Motor neuron (in vitro differentiated cells): Measurements from ENCODE around the gene PDGFC. TPM values are rescaled to one million over a fixed set of nuclear protein-coding genes. Genes with fewer than 3 reads are reported as not detected.
A peak's percentile ranks its signal among the peaks of the same experiment; 100 is the strongest.

Experiments used
- ATAC-seq, 8 experiments: fragments of 200-7000 bp; cut with Tn5 transposase; replicated peaks in 6 of 8; 2 replicates each; pipeline ENCODE4 v1.8.0; 2021; ENCODE audit warnings: mild to moderate bottlenecking in 8 of 8, moderate library complexity in 8 of 8
- H3K27ac ChIP-seq, 2 donors: fragments of 250-450 bp; sonication (Bioruptor Pico); 2 replicates each; pipeline ENCODE4 v1.9.0; 2021; ENCODE audit warnings: antibody characterized with exemption in 2 of 2, mild to moderate bottlenecking in 2 of 2, moderate library complexity in 1 of 2
- H3K4me1 ChIP-seq, 2 donors: fragments of 250-450 bp; sonication (Bioruptor Pico); replicated peaks in 1 of 2; 2 replicates each; pipeline ENCODE4 v1.6.1; 2021; ENCODE audit warnings: antibody characterized with exemption in 2 of 2, mild to moderate bottlenecking in 2 of 2, moderate library complexity in 1 of 2
- H3K4me3 ChIP-seq, 5 donors: fragments of 250-450 bp; sonication (Bioruptor Pico); 2 replicates each; pipeline ENCODE4 v1.9.0; 2021; ENCODE audit warnings: antibody characterized with exemption in 5 of 5, mild to moderate bottlenecking in 5 of 5, moderate library complexity in 4 of 5
- WGBS, 10 experiments: fragments of 450-650 bp; shearing (Covaris generic); methylation state at CpG; one replicate each; pipeline ENCODE4 v1.0.0; 2022; 5-methylcytosine and 5-hydroxymethylcytosine counted together
- in situ Hi-C, 9 experiments: fragments of 400-800 bp; cut with MboI; loops; one replicate each; pipeline ENCODE4 v1.15.0; 2021; ENCODE audit warnings: low sequenced_read_pairs in 9 of 9, low pct_unique_long_range_greater_than_20kb in 2 of 9; ENCODE audit not compliant: unreplicated experiment in 9 of 9
- total RNA-seq, 8 experiments: library from RNA; unstranded; fragments of 300-600 nt; gene quantifications; 2 replicates each; pipeline versions ENCODE4 v1.2.3 to v1.2.4, GENCODE V29; 2022

The PDGFC gene
- total RNA-seq, 8 experiments from 2014 or later, result 5.4 to 43.0 (median 6.2) TPM

DNA sequence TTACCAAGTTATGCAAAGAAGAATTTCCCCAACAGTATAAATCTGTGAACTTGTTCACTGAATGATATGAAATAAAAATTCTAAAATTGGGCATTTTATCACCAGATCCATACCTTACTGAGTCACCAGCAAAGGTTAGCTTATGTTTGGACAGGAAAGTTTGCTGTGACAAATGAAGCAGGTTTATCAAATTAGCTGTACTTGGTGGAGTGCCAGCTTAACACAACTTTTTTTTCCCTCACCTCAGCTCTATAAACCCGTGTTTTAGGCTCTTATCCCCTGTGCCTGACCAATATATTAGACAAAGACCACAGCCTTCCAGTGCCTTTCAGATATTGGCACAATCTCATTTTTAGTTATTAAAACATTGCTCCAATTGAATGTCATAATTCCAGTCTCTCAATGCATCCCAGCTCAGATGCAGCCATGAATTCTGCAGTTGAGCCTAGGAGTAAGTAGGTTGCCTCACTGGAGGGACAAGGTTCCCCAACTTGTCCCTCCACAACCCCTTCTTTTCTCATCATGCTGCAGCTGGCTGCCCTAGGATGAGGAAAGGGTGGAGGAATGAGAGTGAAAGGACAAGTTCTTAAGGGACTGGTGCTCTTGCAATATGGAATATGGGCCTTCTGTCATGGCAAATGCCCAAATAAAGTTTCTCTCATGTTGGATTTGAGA lies 27.0 kb upstream of the PDGFC start:
- ATAC-seq, result peak in 4 of 8 experiments; percentile 17 to 45 (median 26)
- in situ Hi-C loops, result no loop called here
- Histone ChIP-seq H3K4me3 (no peak overlapping the region), H3K27ac (no peak overlapping the region), H3K4me1 (no peaks in the 10 kb centered on the region)
- WGBS, 10 experiments, result 38 to 100% (median 55%) methylated on average over 1 of the region's 1 CpG; no CpG with 5 or more reads in 2 of the 10 experiments

- no peak overlapping the region for H3K27ac ChIP-seq
- 6 to 90% (median 44%) methylated on average over 1 to 2 of the region's 2 CpGs; no CpG with 5 or more reads in 2 of the 10 experiments for WGBS, 10 experiments
- H3K4me1 ChIP-seq, result no peaks in the 10 kb centered on the region
- in situ Hi-C loops, result no loop called here
- peak in 2 of 8 experiments; percentile 20 to 48 for ATAC-seq
- no peak overlapping the region for H3K4me3 ChIP-seq
These were observed 21.3 kb upstream of the PDGFC start for GRCh38 chr4:156992943-156993342.

- in situ Hi-C loops, result no loop called here
- no peak overlapping the region for H3K4me3 ChIP-seq
- no peak overlapping the region for H3K27ac ChIP-seq
- WGBS, 10 experiments, result 17 to 100% (median 90%) methylated on average over 1 to 3 of the region's 3 CpGs
- no peaks in the 10 kb centered on the region for H3K4me1 ChIP-seq
- no peak for ATAC-seq
These were observed 19.6 kb upstream of the PDGFC start for GRCh38 chr4:156991161-156991560.

DNA sequence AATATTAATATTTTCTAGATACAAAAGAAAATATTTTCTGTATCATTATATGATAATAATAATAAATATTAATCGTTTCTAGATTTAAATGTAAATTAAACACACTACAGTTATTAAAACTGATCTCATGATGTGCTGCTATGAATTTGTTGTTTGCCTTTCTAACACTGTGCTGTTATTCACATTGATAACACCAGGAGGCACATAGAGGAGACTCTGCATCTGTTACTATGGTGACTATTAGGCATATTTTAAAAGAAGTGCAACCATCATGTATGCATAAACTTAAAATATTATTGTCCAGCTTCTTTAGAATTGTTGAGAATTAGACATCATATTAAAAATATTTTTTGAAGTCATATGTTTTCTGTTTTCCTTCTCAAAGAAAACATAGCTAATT lies 11.8 kb upstream of the PDGFC start:
- peak in 1 of 8 experiments; percentile 31 for ATAC-seq
- Histone ChIP-seq H3K27ac (no peak overlapping the region), H3K4me1 (no peaks in the 10 kb centered on the region), H3K4me3 (no peak overlapping the region)
- in situ Hi-C loops, result no loop called here
- 0 to 75% (median 56%) methylated on average over 1 of the region's 1 CpG; no CpG with 5 or more reads in 1 of the 10 experiments for WGBS, 10 experiments

DNA sequence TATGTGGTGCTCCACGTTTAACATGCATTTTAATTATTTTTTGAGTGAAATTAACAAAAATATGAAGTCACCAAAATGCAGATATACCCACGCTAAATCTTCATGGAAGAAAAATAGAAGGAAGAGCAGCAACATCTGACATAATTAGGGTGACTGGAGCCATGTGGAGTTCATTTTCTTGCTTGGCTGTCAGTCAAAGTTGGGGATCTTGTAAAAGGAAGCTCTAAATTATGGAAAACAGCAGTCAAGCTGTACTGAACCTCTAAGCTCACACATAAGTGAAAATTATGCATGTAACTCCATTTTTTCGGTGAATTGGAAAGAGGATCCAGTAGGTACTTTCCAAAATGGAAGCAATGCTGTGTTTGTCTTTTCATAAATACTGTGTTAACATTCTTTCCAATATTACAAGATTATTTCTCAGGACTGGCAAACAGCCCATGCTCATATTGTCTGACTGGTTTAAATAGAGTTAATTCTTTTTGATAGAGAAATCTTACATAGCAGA lies 9.7 kb upstream of the PDGFC start:
- in situ Hi-C loops, result no loop called here
- 6 to 94% (median 73%) methylated on average over 2 to 3 of the region's 3 CpGs for WGBS, 10 experiments
- no peak for ATAC-seq
- H3K4me3 ChIP-seq, result no peak overlapping the region
- H3K27ac ChIP-seq, result no peak overlapping the region
- H3K4me1 ChIP-seq, result no peaks in the 10 kb centered on the region

- Histone ChIP-seq H3K27ac (no peak overlapping the region), H3K4me1 (no peaks in the 10 kb centered on the region), H3K4me3 (no peak overlapping the region)
- in situ Hi-C loops, result loop anchor here in 1 of 9 experiments (10.0 kb wide), 1 partner anchor 67 kb away; no protein-coding TSS in a partner anchor
- peak in 2 of 8 experiments; percentile 66 to 89 for ATAC-seq
- WGBS, 10 experiments, result 0 to 80% (median 58%) methylated on average over 2 to 6 of the region's 6 CpGs; no CpG with 5 or more reads in 3 of the 10 experiments
These were observed 6.0 kb upstream of the PDGFC start for GRCh38 chr4:156977435-156978160.

GRCh38 chr4:156976147-156976546 lies 4.5 kb upstream of the PDGFC start:
- peak in 2 of 8 experiments; percentile 10 to 37 for ATAC-seq
- WGBS, 10 experiments, result 40 to 100% (median 89%) methylated on average over 1 to 2 of the region's 2 CpGs; no CpG with 5 or more reads in 2 of the 10 experiments
- in situ Hi-C loops, result loop anchor here in 1 of 9 experiments (10.0 kb wide), 1 partner anchor 69 kb away; no protein-coding TSS in a partner anchor
- Histone ChIP-seq H3K4me3 (no peak overlapping the region), H3K27ac (no peak overlapping the region), H3K4me1 (no peaks in the 10 kb centered on the region)

GRCh38 chr4:156975686-156976085 lies 4.1 kb upstream of the PDGFC start:
- in situ Hi-C loops, result loop anchor here in 1 of 9 experiments (10.0 kb wide), 1 partner anchor 69 kb away; no protein-coding TSS in a partner anchor
- Histone ChIP-seq H3K4me3 (no peak overlapping the region), H3K27ac (no peak overlapping the region), H3K4me1 (no peaks in the 10 kb centered on the region)
- WGBS, 10 experiments, result 67 to 100% (median 82%) methylated on average over 1 to 2 of the region's 2 CpGs; no CpG with 5 or more reads in 4 of the 10 experiments
- ATAC-seq, result no peak

- 0 to 100% (median 100%) methylated on average over 1 of the region's 1 CpG; no CpG with 5 or more reads in 1 of the 10 experiments for whole genome bisulfite sequencing, 10 experiments
- in situ Hi-C loops, result loop anchor here in 2 of 9 experiments (10.0 to 25.0 kb wide), 3 partner anchors 71 to 487 kb away; no protein-coding TSS in a partner anchor
- Histone ChIP-seq H3K4me3 (no peak overlapping the region), H3K4me1 (peaks cover 2 to 3% of the 10 kb centered on the region in 2 donors), H3K27ac (no peak overlapping the region)
- no peak for ATAC-seq
These were observed 2.7 kb upstream of the PDGFC start for GRCh38 chr4:156974264-156974663.

DNA sequence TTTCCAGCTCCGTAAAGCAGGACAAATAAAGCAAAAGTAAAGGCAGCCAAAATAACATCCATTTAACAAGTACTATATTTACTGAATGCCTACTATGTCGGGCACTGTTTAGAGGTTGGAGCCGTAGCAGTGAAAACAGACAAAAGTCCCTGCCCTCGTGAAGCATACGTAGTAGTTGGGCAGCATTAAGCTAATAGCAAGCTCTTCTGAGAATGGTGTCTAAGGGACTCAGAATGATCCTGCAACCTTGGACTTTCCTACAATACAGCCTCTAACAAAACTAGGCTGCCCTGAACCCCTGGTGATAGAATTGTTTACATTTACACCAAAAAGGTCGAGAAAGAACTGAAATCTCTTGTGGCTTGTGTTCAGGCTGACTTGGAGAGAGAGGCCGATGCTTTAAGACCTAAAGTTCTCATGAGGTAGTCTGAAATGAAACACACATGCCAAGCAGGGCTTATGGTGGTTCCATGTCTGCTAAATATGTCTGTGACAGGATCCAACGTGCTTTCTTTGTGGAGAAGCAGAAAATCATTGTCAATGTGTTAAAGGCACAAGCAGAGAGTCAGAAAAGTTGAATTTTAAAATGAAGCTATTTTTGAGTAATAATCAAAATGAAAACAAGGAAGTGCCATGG lies 898 bp upstream of the PDGFC start:
- Histone ChIP-seq H3K4me1 (peaks cover 10 to 14% of the 10 kb centered on the region in 2 donors), H3K27ac (no peak overlapping the region), H3K4me3 (peak overlapping the region; percentile 55 to 96 (median 81))
- no peak for ATAC-seq
- 30 to 80% (median 53%) methylated on average over 1 to 8 of the region's 8 CpGs for WGBS, 10 experiments
- in situ Hi-C loops, result loop anchor here in 2 of 9 experiments (10.0 to 25.0 kb wide), 3 partner anchors 72 to 485 kb away; no protein-coding TSS in a partner anchor

- Histone ChIP-seq H3K4me3 (peak overlapping the region; percentile 55 to 96 (median 81)), H3K27ac (peak overlapping the region; percentile 37 to 65), H3K4me1 (peaks cover 10 to 14% of the 10 kb centered on the region in 2 donors)
- WGBS, 10 experiments, result no CpG with 5 or more reads among the region's 51 CpGs
- ATAC-seq, result peak; percentile 8 to 65 (median 50)
- in situ Hi-C loops, result loop anchor here in 2 of 9 experiments (10.0 to 25.0 kb wide), 3 partner anchors 74 to 484 kb away; no protein-coding TSS in a partner anchor
These were observed 379 bp downstream of the PDGFC start for GRCh38 chr4:156971165-156971675.

GRCh38 chr4:156970501-156971164 lies 966 bp downstream of the PDGFC start:
- Histone ChIP-seq H3K4me1 (peaks cover 10 to 14% of the 10 kb centered on the region in 2 donors), H3K27ac (no peak overlapping the region), H3K4me3 (peak overlapping the region; percentile 55 to 96 (median 81))
- ATAC-seq, result peak; percentile 24 to 71 (median 40)
- in situ Hi-C loops, result loop anchor here in 2 of 9 experiments (10.0 to 25.0 kb wide), 3 partner anchors 74 to 483 kb away; no protein-coding TSS in a partner anchor
- WGBS, 10 experiments, result 0 to 7% (median 2%) methylated on average over 3 to 13 of the region's 22 CpGs; no CpG with 5 or more reads in 4 of the 10 experiments
